SK-N-SH (cell line): Measurements from ENCODE around the gene SMARCA4. TPM values are rescaled to one million over a fixed set of nuclear protein-coding genes. Genes with fewer than 3 reads are reported as not detected.

ENCODE experiments used
- CTCF ChIA-PET: fragments of 300-600, 350-600 bp; formaldehyde crosslinking; extraction: SDS; loops from one replicate; lab custom pipeline; 2021; lab: Yijun Ruan, JAX
- POLR2A ChIA-PET: fragments of 350-600 bp; sonication (Branson Sonifier 250); formaldehyde crosslinking; extraction: SDS; loops from one replicate; lab custom pipeline; 2020; ENCODE audit warnings: antibody characterized with exemption, inconsistent platforms; lab: Yijun Ruan, JAX
- DNase-seq: peaks from one replicate; pipeline ENCODE4 v3.0.0; 2012
- H2AFZ ChIP-seq: fragments of 200-600 bp; sonication (generic); 2 replicates; pipeline ENCODE4 v1.8.1; 2016; ENCODE audit warnings: antibody characterized with exemption, mild to moderate bottlenecking, low read depth
- H3F3A ChIP-seq: fragments of 200-600 bp; sonication (generic); replicated peaks from 2 replicates; pipeline ENCODE3; 2016; ENCODE audit warnings: antibody characterized with exemption, mild to moderate bottlenecking; ENCODE audit not compliant: insufficient read depth
- H3K27ac ChIP-seq, 2 experiments: fragments of 200-500 bp in 1 of 2; fragments of 200-600 bp in 1 of 2; sonication (Bioruptor generic) in 1 of 2; sonication (generic), shearing (Covaris generic) in 1 of 2; 2 replicates each; pipeline versions ENCODE4 v1.5.1 to v1.6.1; 2014 to 2016; ENCODE audit warnings: low read depth in 2 of 2, inconsistent platforms in 1 of 2, low read length in 1 of 2, mild to moderate bottlenecking in 1 of 2, mixed read lengths in 1 of 2
- H3K27me3 ChIP-seq: fragments of 200-600 bp; sonication (generic), shearing (Covaris generic); 2 replicates; pipeline ENCODE4 v1.6.1; 2016; ENCODE audit warnings: mixed run types; ENCODE audit not compliant: insufficient read depth
- H3K36me3 ChIP-seq, 2 experiments: fragments of 200-500 bp in 1 of 2; fragments of 200-600 bp in 1 of 2; sonication (Bioruptor generic) in 1 of 2; sonication (generic) in 1 of 2; replicated peaks in 1 of 2; 2 replicates each; pipeline versions ENCODE3 to v1.5.1; 2014 to 2016; ENCODE audit warnings: low read length in 1 of 2, mild to moderate bottlenecking in 1 of 2; ENCODE audit not compliant: insufficient read depth in 2 of 2, control insufficient read depth in 1 of 2
- H3K4me1 ChIP-seq, 2 experiments: fragments of 200-500 bp in 1 of 2; fragments of 200-600 bp in 1 of 2; sonication (Bioruptor generic) in 1 of 2; sonication (generic), shearing (Covaris generic) in 1 of 2; 2 replicates each; pipeline versions ENCODE4 v1.5.1 to v1.6.1; 2014 to 2016; ENCODE audit warnings: low read depth in 1 of 2, low read length in 1 of 2, mixed run types in 1 of 2; ENCODE audit not compliant: insufficient read depth in 2 of 2, control insufficient read depth in 1 of 2
- H3K4me2 ChIP-seq: fragments of 200-600 bp; sonication (generic), shearing (Covaris generic); 2 replicates; pipeline ENCODE4 v1.6.1; 2017; ENCODE audit warnings: mixed run types
- H3K4me3 ChIP-seq, 2 experiments: fragments of 200-500 bp in 1 of 2; fragments of 200-600 bp in 1 of 2; sonication (Bioruptor generic) in 1 of 2; sonication (generic), shearing (Covaris generic) in 1 of 2; 2 replicates each; pipeline versions ENCODE4 v1.5.1 to v1.8.1; 2014 to 2016; ENCODE audit warnings: low read depth in 2 of 2, inconsistent platforms in 1 of 2, low read length in 1 of 2, mild to moderate bottlenecking in 1 of 2, mixed read lengths in 1 of 2, moderate library complexity in 1 of 2
- H3K79me2 ChIP-seq: fragments of 200-600 bp; sonication (generic); 2 replicates; pipeline ENCODE4 v1.8.1; 2017; ENCODE audit warnings: mild to moderate bottlenecking; ENCODE audit not compliant: insufficient read depth
- H3K9ac ChIP-seq: fragments of 200-600 bp; sonication (generic); 2 replicates; pipeline ENCODE4 v1.6.1; 2017; ENCODE audit warnings: mixed run types
- H3K9me2 ChIP-seq: fragments of 200-600 bp; sonication (generic); 2 replicates; pipeline ENCODE4 v1.6.1; 2017; ENCODE audit warnings: mixed run types
- H3K9me3 ChIP-seq: fragments of 200-600 bp; sonication (generic); 2 replicates; pipeline ENCODE4 v1.6.1; 2017; ENCODE audit warnings: mixed run types, mild to moderate bottlenecking, moderate library complexity
- H4K20me1 ChIP-seq: fragments of 200-600 bp; sonication (generic); 2 replicates; pipeline ENCODE4 v1.6.1; 2017; ENCODE audit warnings: mild to moderate bottlenecking, mixed run types; ENCODE audit not compliant: insufficient read depth
- EZH2phosphoT487 ChIP-seq: fragments of 200-600 bp; sonication (generic); IDR thresholded peaks from 2 replicates; pipeline ENCODE4 v1.6.1; 2017; ENCODE audit warnings: low read depth, mixed run types, mild to moderate bottlenecking, antibody characterized with exemption, moderate library complexity, borderline replicate concordance
- FOXJ3 ChIP-seq: sonication (generic); formaldehyde crosslinking; IDR thresholded peaks from 2 replicates; pipeline ENCODE4 v1.5.1; 2020; ENCODE audit warnings: mild to moderate bottlenecking, missing genetic modification reagents
- FOXM1 ChIP-seq: IDR thresholded peaks from 2 replicates; pipeline ENCODE4 v1.4.0; 2012; ENCODE audit warnings: low read depth, mild to moderate bottlenecking
- IRF3 ChIP-seq: fragments of 150-350 bp; IDR thresholded peaks from 2 replicates; pipeline ENCODE4 v1.6.1; 2016; ENCODE audit warnings: mild to moderate bottlenecking, low read depth, low read length
- MAX ChIP-seq: IDR thresholded peaks from 2 replicates; pipeline ENCODE4 v1.4.0; 2012; ENCODE audit warnings: low read depth
- MEF2A ChIP-seq: IDR thresholded peaks from 2 replicates; pipeline ENCODE4 v1.4.0; 2012; ENCODE audit warnings: low read depth, borderline replicate concordance
- NFIC ChIP-seq: IDR thresholded peaks from 2 replicates; pipeline ENCODE4 v1.4.0; 2012; ENCODE audit warnings: borderline replicate concordance
- NRF1 ChIP-seq: IDR thresholded peaks from 2 replicates; pipeline ENCODE4 v1.6.1; 2012; ENCODE audit warnings: low read depth, mild to moderate bottlenecking, low read length
- PBX3 ChIP-seq: IDR thresholded peaks from 2 replicates; pipeline ENCODE4; 2012
- RAD21 ChIP-seq: IDR thresholded peaks from 2 replicates; pipeline ENCODE4 v1.6.1; 2012; ENCODE audit warnings: mild to moderate bottlenecking, low read length
- RCOR1 ChIP-seq: fragments of 150-350 bp; IDR thresholded peaks from 2 replicates; pipeline ENCODE4 v1.6.1; 2017; ENCODE audit warnings: antibody characterized with exemption, low read length
- RXRA ChIP-seq: IDR thresholded peaks from 2 replicates; pipeline ENCODE4 v1.4.0; 2012; ENCODE audit warnings: low read depth, mild to moderate bottlenecking, borderline replicate concordance
- SIN3A ChIP-seq: IDR thresholded peaks from 2 replicates; pipeline ENCODE4 v1.6.1; 2012; ENCODE audit warnings: low read depth, mild to moderate bottlenecking, low read length, moderate library complexity, borderline replicate concordance
- TAF1 ChIP-seq: IDR thresholded peaks from 2 replicates; pipeline ENCODE4 v1.6.1; 2012; ENCODE audit warnings: low read depth, mild to moderate bottlenecking, low read length, moderate library complexity, borderline replicate concordance
- USF1 ChIP-seq: IDR thresholded peaks from 2 replicates; pipeline ENCODE4 v1.4.0; 2012; ENCODE audit warnings: low read depth, borderline replicate concordance
- YY1 ChIP-seq: IDR thresholded peaks from 2 replicates; pipeline ENCODE4 v1.4.0; 2012; ENCODE audit warnings: low read depth, mild to moderate bottlenecking
- ZBTB33 ChIP-seq: IDR thresholded peaks from 2 replicates; pipeline ENCODE4 v1.4.0; 2012; ENCODE audit warnings: low read depth, borderline replicate concordance
- WGBS: methylation state at CpG from one replicate; pipeline ENCODE4 v1.1.6; 2017; ENCODE audit warnings: low lambda C conversion rate; 5-methylcytosine and 5-hydroxymethylcytosine counted together
- polyA plus RNA-seq, 3 experiments: library from polyadenylated mRNA; depleted of rRNA; stranded (reverse); fragments of >200 nt; gene quantifications; 2 replicates each; pipeline ENCODE4 v1.2.3, GENCODE V29; 2012

SMARCA4 gene
- polyA plus RNA-seq, 1 of the 3 experiments (the other 2 are of a cell fraction): 90.7 TPM

GRCh38 chr19:11098861-11099260, 138.0 kb downstream of the SMARCA4 start:
- POLR2A ChIA-PET: no interaction called here
- peaks cover 6 to 23% of the 10 kb centered on the region in 2 experiments for H3K36me3 ChIP-seq

More at GRCh38 chr19:11098861-11099260, 138.0 kb downstream of the SMARCA4 start:
- H2AFZ ChIP-seq: no peak overlapping the region
- H3K4me1 ChIP-seq: peaks cover 0 to 28% of the 10 kb centered on the region in 2 experiments; a peak in 1 of 4 replicates
- H3F3A ChIP-seq: peaks cover 28% of the 10 kb centered on the region
- no peaks in the 10 kb centered on the region for H3K27me3 ChIP-seq
- H3K27ac ChIP-seq: no peak overlapping the region
- CTCF ChIA-PET: no interaction called here
- no peak overlapping the region for H3K4me3 ChIP-seq
- no peak overlapping the region for H3K9ac ChIP-seq
- no peak overlapping the region for H3K4me2 ChIP-seq
- H3K9me3 ChIP-seq: no peaks in the 10 kb centered on the region; the same call in 1 of the 2 replicates
- no peaks in the 10 kb centered on the region for H3K9me2 ChIP-seq
- no peak for DNase-seq
- H4K20me1 ChIP-seq: no peaks in the 10 kb centered on the region; the same call in 1 of the 2 replicates
- 99% methylated on average over 3 of the region's 3 CpGs for WGBS
- peaks cover 67% of the 10 kb centered on the region for H3K79me2 ChIP-seq
- no peak for TF ChIP-seq USF1
- TF ChIP-seq NFIC: no peak
- no peak for TF ChIP-seq RAD21
- no peak for TF ChIP-seq EZH2phosphoT487
- TF ChIP-seq MEF2A: no peak
- no peak for TF ChIP-seq FOXM1
- TF ChIP-seq IRF3: no peak
- no peak for TF ChIP-seq ZBTB33
- no peak for TF ChIP-seq YY1
- no peak for TF ChIP-seq TAF1
- TF ChIP-seq RXRA: no peak
- no peak for TF ChIP-seq FOXJ3
- TF ChIP-seq MAX: no peak
- TF ChIP-seq RCOR1: no peak
- TF ChIP-seq NRF1: no peak
- TF ChIP-seq PBX3: no peak
- TF ChIP-seq SIN3A: no peak
